ENCODE results near the gene INAVA. TPM values are rescaled to one million over a fixed set of nuclear protein-coding genes. Genes with fewer than 3 reads are reported as not detected.

The INAVA gene
- polyA plus RNA-seq, 3 donors = not detected

DNA sequence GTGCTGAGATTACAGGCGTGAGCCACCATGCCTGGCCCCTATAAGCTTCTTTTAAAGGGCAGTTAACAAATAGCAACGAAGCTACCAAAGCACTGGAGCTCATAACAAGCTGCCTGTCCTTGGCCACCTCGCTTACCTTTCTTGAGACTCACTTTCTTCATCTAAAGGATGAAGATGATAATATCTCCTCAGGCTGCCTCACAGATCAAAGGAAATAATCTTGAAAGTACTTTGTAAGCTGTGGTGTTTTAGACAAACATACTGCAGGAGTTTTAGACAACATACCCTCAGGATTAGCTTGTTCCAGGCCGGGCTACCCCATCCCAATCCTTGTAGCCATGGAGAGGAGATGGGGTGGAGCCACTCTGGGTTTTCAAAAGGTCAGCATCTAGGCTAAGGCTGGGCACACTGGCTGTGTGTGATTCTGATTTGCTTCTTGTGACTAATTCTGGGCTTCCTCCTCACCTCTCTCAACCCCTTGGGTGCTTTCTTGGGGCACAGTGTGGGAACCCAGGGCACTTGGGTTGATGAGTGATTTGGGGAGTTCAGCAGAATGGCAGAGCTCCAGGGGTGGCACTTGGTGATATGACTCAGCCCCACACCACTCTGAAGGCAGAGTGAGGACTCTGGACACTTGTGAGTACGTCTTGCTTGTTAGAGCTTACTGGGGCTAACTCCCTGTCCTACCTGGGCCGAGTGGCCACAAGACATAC lies 16.7 kb upstream of the INAVA start:
- H3K9me3 ChIP-seq (replicated peaks in 1 of 2; ENCODE audit: control insufficient read depth in 1 of 2, insufficient read depth in 1 of 2, low read length in 2 of 2) = no peaks in the 10 kb centered on the region
- Mint-ChIP-seq H3K4me3 (no peak overlapping the region), H3K27ac (no peak overlapping the region)

DNA sequence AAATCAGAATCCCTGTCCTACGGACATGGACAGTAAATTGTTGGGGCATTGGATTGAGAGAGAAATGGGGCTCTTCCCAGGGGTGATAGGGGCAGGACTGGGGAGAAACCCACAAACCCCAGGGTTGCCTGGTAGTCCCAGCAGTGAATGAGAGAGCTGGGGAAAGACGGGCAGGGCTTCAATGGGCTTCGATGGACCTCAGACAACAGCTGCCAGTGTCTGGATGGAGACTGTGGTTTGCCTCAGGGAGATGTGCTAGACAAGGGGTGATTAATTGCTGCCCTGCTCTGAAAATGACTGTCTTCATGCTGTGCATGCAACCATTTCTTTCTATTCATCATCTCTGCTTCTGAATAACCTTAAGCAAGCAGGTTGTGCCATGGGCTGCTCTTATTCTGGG lies 14.5 kb upstream of the INAVA start:
- Histone ChIP-seq H3K79me2 (ENCODE audit: insufficient read depth, low read length) (no peaks in the 10 kb centered on the region), H3K36me3 (replicated peaks in 1 of 2; ENCODE audit: control insufficient read depth in 1 of 2, insufficient read depth in 2 of 2, low read length in 2 of 2) (no peaks in the 10 kb centered on the region), H4K20me1 (ENCODE audit: insufficient read depth, low read length) (no peaks in the 10 kb centered on the region), H3K4me2 (replicated peaks; ENCODE audit: extremely low read depth, low read length, poor library complexity, severe bottlenecking) (no peak overlapping the region), H3K4me1 (ENCODE audit: control insufficient read depth in 1 of 2, insufficient read depth in 2 of 2, low read length in 2 of 2) (no peaks in the 10 kb centered on the region), H3K9ac (ENCODE audit: insufficient read depth, low read length, poor library complexity, severe bottlenecking) (no peak overlapping the region), H3K4me3 (replicated peaks in 1 of 3; ENCODE audit: low read depth in 2 of 3, low read length in 3 of 3) (no peak overlapping the region), H2AFZ (ENCODE audit: insufficient read depth, low read depth, low read length, poor library complexity, severe bottlenecking) (no peak overlapping the region), H3K9me3 (replicated peaks in 1 of 2; ENCODE audit: control insufficient read depth in 1 of 2, insufficient read depth in 1 of 2, low read length in 2 of 2) (no peaks in the 10 kb centered on the region), H3K27me3 (ENCODE audit: control insufficient read depth in 2 of 2, insufficient read depth in 2 of 2, low read length in 2 of 2) (no peaks in the 10 kb centered on the region), H3K27ac (ENCODE audit: low read depth in 1 of 2, low read length in 2 of 2) (no peak overlapping the region)
- Mint-ChIP-seq H3K4me3 (no peak overlapping the region), H3K4me1 (no peaks in the 10 kb centered on the region), H3K36me3 (no peaks in the 10 kb centered on the region), H3K27ac (no peak overlapping the region), H3K9me3 (peaks cover 0 to 4% (median 0%) of the 10 kb centered on the region in 7 donors), H3K27me3 (ENCODE audit: low read depth in 3 of 3) (peaks cover 12 to 22% (median 16%) of the 10 kb centered on the region in 3 donors)
- TF ChIP-seq, protein P1, sequence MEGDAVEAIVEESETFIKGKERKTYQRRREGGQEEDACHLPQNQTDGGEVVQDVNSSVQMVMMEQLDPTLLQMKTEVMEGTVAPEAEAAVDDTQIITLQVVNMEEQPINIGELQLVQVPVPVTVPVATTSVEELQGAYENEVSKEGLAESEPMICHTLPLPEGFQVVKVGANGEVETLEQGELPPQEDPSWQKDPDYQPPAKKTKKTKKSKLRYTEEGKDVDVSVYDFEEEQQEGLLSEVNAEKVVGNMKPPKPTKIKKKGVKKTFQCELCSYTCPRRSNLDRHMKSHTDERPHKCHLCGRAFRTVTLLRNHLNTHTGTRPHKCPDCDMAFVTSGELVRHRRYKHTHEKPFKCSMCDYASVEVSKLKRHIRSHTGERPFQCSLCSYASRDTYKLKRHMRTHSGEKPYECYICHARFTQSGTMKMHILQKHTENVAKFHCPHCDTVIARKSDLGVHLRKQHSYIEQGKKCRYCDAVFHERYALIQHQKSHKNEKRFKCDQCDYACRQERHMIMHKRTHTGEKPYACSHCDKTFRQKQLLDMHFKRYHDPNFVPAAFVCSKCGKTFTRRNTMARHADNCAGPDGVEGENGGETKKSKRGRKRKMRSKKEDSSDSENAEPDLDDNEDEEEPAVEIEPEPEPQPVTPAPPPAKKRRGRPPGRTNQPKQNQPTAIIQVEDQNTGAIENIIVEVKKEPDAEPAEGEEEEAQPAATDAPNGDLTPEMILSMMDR (IDR thresholded peaks at IDR 0.05) = no peak
- intact Hi-C loops (cut with micrococcal nuclease) = no loop called here
- no peak for DNase-seq
- WGBS (ENCODE audit: insufficient coverage) = 71% methylated on average over 1 of the region's 3 CpGs

More for the DNA sequence above, 16.7 kb upstream of the INAVA start:
- WGBS (ENCODE audit: insufficient coverage) = 90% methylated on average over 2 of the region's 6 CpGs
- Mint-ChIP-seq H3K36me3 (peaks cover 5% of the 10 kb centered on the region in 2 donors), H3K4me1 (peaks cover 11% of the 10 kb centered on the region), H3K9me3 (peaks cover 0 to 12% (median 4%) of the 10 kb centered on the region in 7 donors), H3K27me3 (ENCODE audit: low read depth in 3 of 3) (peaks cover 31 to 39% (median 37%) of the 10 kb centered on the region in 3 donors)
- intact Hi-C loops (cut with micrococcal nuclease) = no loop called here
- Histone ChIP-seq H3K27ac (ENCODE audit: low read depth in 1 of 2, low read length in 2 of 2) (no peak overlapping the region), H3K79me2 (ENCODE audit: insufficient read depth, low read length) (no peaks in the 10 kb centered on the region), H3K4me3 (replicated peaks in 1 of 3; ENCODE audit: low read depth in 2 of 3, low read length in 3 of 3) (no peak overlapping the region), H3K27me3 (ENCODE audit: control insufficient read depth in 2 of 2, insufficient read depth in 2 of 2, low read length in 2 of 2) (peaks cover 11 to 15% of the 10 kb centered on the region in 2 donors), H3K4me2 (replicated peaks; ENCODE audit: extremely low read depth, low read length, poor library complexity, severe bottlenecking) (no peak overlapping the region), H3K4me1 (ENCODE audit: control insufficient read depth in 1 of 2, insufficient read depth in 2 of 2, low read length in 2 of 2) (peaks cover 8 to 11% of the 10 kb centered on the region in 2 donors), H3K9ac (ENCODE audit: insufficient read depth, low read length, poor library complexity, severe bottlenecking) (no peak overlapping the region), H3K36me3 (replicated peaks in 1 of 2; ENCODE audit: control insufficient read depth in 1 of 2, insufficient read depth in 2 of 2, low read length in 2 of 2) (no peaks in the 10 kb centered on the region), H2AFZ (ENCODE audit: insufficient read depth, low read depth, low read length, poor library complexity, severe bottlenecking) (no peak overlapping the region), H4K20me1 (ENCODE audit: insufficient read depth, low read length) (no peaks in the 10 kb centered on the region)
- peak in 1 of 3 donors; percentile 34 for DNase-seq
- TF ChIP-seq, protein P1 (IDR thresholded peaks at IDR 0.05) = no peak
